GM19023 (cell line): Measurements from ENCODE around the gene SDF4.

Experiments
- ATAC-seq: cut with Tn5 transposase; IDR thresholded peaks from one replicate; pipeline ENCODE4 v1.9.1; 2021; ENCODE audit warnings: mild to moderate bottlenecking, moderate library complexity; ENCODE audit not compliant: unreplicated experiment

Gene SDF4

GRCh38 chr1:1168451-1169411 is 63.1 kb downstream of the SDF4 start:
- no peak for ATAC-seq

- ATAC-seq, result no peak
Observed at GRCh38 chr1:1167841-1168450, 63.9 kb downstream of the SDF4 start.

- ATAC-seq, result no peak
Observed at GRCh38 chr1:1167398-1167821, 64.4 kb downstream of the SDF4 start.
